ENCODE measurements around the gene DNAI1. TPM values are rescaled to one million over a fixed set of nuclear protein-coding genes. Genes with fewer than 3 reads are reported as not detected.

DNAI1 gene
- polyA plus RNA-seq, 4 donors: 1.9 to 2.2 (median 1.9) TPM

GRCh38 chr9:34555500-34555899 lies 96.9 kb downstream of the DNAI1 start:
- no peak for DNase-seq (ENCODE audit: low read depth in 4 of 4, low spot score in 3 of 4)

GRCh38 chr9:34555936-34556525 lies 97.4 kb downstream of the DNAI1 start:
- no peak for DNase-seq (ENCODE audit: low read depth in 4 of 4, low spot score in 3 of 4)

GRCh38 chr9:34556949-34557348 lies 98.3 kb downstream of the DNAI1 start:
- no peak for DNase-seq (ENCODE audit: low read depth in 4 of 4, low spot score in 3 of 4)

- no peak for DNase-seq (ENCODE audit: low read depth in 4 of 4, low spot score in 3 of 4)
Measured at GRCh38 chr9:34557426-34558321, 99.1 kb downstream of the DNAI1 start.

- no peak for DNase-seq (ENCODE audit: low read depth in 4 of 4, low spot score in 3 of 4)
Measured at GRCh38 chr9:34558364-34558763, 99.8 kb downstream of the DNAI1 start.

GRCh38 chr9:34558919-34559623 lies 100.5 kb downstream of the DNAI1 start:
- DNase-seq (ENCODE audit: low read depth in 4 of 4, low spot score in 3 of 4): no peak

- peak in 1 of 4 donors; percentile 72 for DNase-seq (ENCODE audit: low read depth in 4 of 4, low spot score in 3 of 4)
Measured at GRCh38 chr9:34559624-34560455, 101.2 kb downstream of the DNAI1 start.

GRCh38 chr9:34560599-34561214 lies 102.1 kb downstream of the DNAI1 start:
- DNase-seq (ENCODE audit: low read depth in 4 of 4, low spot score in 3 of 4): no peak

GRCh38 chr9:34562135-34562745 lies 103.6 kb downstream of the DNAI1 start:
- DNase-seq (ENCODE audit: low read depth in 4 of 4, low spot score in 3 of 4): no peak

GRCh38 chr9:34563262-34563661 lies 104.7 kb downstream of the DNAI1 start:
- DNase-seq (ENCODE audit: low read depth in 4 of 4, low spot score in 3 of 4): no peak

GRCh38 chr9:34564617-34565016 lies 106.0 kb downstream of the DNAI1 start:
- DNase-seq (ENCODE audit: low read depth in 4 of 4, low spot score in 3 of 4): no peak

GRCh38 chr9:34565856-34566255 lies 107.3 kb downstream of the DNAI1 start:
- no peak for DNase-seq (ENCODE audit: low read depth in 4 of 4, low spot score in 3 of 4)

GRCh38 chr9:34566322-34566721 lies 107.7 kb downstream of the DNAI1 start:
- no peak for DNase-seq (ENCODE audit: low read depth in 4 of 4, low spot score in 3 of 4)

GRCh38 chr9:34566972-34567371 lies 108.4 kb downstream of the DNAI1 start:
- no peak for DNase-seq (ENCODE audit: low read depth in 4 of 4, low spot score in 3 of 4)

- DNase-seq (ENCODE audit: low read depth in 4 of 4, low spot score in 3 of 4): no peak
Measured at GRCh38 chr9:34568133-34568532, 109.5 kb downstream of the DNAI1 start.

- DNase-seq (ENCODE audit: low read depth in 4 of 4, low spot score in 3 of 4): no peak
Measured at GRCh38 chr9:34568774-34569173, 110.2 kb downstream of the DNAI1 start.

- no peak for DNase-seq (ENCODE audit: low read depth in 4 of 4, low spot score in 3 of 4)
Measured at GRCh38 chr9:34570376-34570775, 111.8 kb downstream of the DNAI1 start.
